NCI-H1694 (cell line): ENCODE measurements around the gene HLA-DRA.

Experiments
- DNase-seq: peaks from one replicate; lab custom pipeline; 2025; lab: John Stamatoyannopoulos, UW

HLA-DRA gene

GRCh38 chr6:32475392-32476206 is 35.9 kb downstream of the HLA-DRA start:
- DNase-seq = no peak

- DNase-seq = no peak
Measured at GRCh38 chr6:32483968-32484613, 44.4 kb downstream of the HLA-DRA start.

- DNase-seq = no peak
Measured at GRCh38 chr6:32484614-32484998, 44.9 kb downstream of the HLA-DRA start.

GRCh38 chr6:32488083-32488482 is 48.4 kb downstream of the HLA-DRA start:
- no peak for DNase-seq

- DNase-seq = no peak
Measured at GRCh38 chr6:32491700-32492099, 52.0 kb downstream of the HLA-DRA start.

- DNase-seq = no peak
Measured at GRCh38 chr6:32492351-32492750, 52.7 kb downstream of the HLA-DRA start.
